C4-2B (cell line): ENCODE measurements around the gene ITGBL1.

Experiments
- CTCF ChIP-seq: fragments of 450-650 bp; conservative IDR thresholded peaks from 2 replicates; pipeline ENCODE4 v1.5.1; 2017; ENCODE audit warnings: mild to moderate bottlenecking
- ZFX ChIP-seq: fragments of 450-650 bp; IDR thresholded peaks from 2 replicates; pipeline ENCODE4 v1.6.1; 2017

GRCh38 chr13:101703838-101704237 is 251.4 kb downstream of the ITGBL1 start:
- TF ChIP-seq CTCF (no peak), ZFX (no peak)
